Activated CD4-positive, alpha-beta T cell treated with anti-CD3 and anti-CD28 coated beads, Interleukin-2, amount 50 U/mL, for 1 hour (primary cell): Measurements from ENCODE around the gene ZMYND8.
"Not testable (repeated sequence)": the region's sequence is repeated elsewhere in the genome, so short reads cannot be mapped to it uniquely, and the experiment has no call there.

Experiments used
- DNase-seq: peaks from one replicate; pipeline ENCODE4 v3.0.0-alpha.2; 2020

Gene ZMYND8

GRCh38 chr20:47283411-47283810, 73.1 kb downstream of the ZMYND8 start:
- DNase-seq: no peak

DNA sequence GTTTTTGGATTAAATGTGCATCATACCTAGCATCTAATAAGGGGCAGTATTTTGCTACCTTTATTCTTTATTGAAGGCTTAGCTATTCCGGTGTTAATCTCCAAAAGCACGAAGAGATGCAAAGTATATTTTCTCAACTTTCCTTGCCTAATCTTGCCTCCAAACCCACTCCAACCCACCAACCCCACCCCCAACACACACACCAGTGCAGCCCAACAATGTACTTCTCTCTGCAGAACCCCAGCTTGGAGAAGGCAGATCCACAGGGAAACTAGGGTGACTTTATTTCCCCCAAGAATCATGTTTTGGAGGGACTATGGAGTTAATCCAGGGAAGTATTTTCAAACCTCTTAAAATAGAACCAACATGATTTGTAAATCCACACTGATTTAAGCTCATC, 73.6 kb downstream of the ZMYND8 start:
- no peak for DNase-seq

GRCh38 chr20:47281376-47281775, 75.1 kb downstream of the ZMYND8 start:
- DNase-seq: no peak

- no peak for DNase-seq
Measured at GRCh38 chr20:47280668-47281067, 75.8 kb downstream of the ZMYND8 start.

GRCh38 chr20:47280228-47280627, 76.3 kb downstream of the ZMYND8 start:
- no peak for DNase-seq

GRCh38 chr20:47278907-47279348, 77.6 kb downstream of the ZMYND8 start:
- DNase-seq: no peak

DNA sequence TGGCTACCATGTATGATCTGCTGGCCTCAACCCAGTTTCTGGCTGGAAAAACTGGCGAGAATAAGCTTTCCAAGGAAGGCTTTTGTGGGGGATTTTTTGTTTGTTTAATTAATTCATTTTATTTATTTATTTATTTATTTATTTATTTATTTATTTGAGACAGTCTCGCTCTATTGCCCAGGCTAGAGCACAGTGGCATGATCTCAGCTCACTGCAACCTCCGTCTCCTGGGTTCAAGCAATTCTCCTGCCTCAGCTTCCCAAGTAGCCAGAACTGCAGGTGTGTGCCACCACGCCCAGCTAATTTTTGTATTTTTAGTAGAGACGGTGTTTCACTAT, 79.0 kb downstream of the ZMYND8 start:
- DNase-seq: not testable (repeated sequence)

GRCh38 chr20:47276851-47277534, 79.5 kb downstream of the ZMYND8 start:
- no peak for DNase-seq

DNA sequence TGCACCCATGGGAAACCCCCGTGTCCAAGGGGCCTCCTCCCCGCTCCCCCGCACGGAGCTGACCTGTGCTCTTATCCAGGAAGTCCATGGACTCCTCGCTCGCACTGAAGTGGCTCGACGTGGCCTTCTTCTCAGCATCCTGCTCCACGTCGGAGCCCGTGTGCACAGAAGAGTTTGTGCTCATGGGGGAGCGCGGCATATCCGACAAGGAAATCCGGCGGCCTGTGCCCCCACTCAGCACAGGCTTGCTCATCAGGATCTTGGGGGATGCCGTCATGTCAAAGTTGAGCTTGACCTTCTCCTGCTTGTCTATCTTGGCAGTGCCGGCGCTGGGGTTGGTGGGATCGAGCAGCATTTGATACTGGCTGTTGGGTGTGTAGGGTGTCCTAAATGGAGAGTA, 80.2 kb downstream of the ZMYND8 start:
- DNase-seq: no peak

DNA sequence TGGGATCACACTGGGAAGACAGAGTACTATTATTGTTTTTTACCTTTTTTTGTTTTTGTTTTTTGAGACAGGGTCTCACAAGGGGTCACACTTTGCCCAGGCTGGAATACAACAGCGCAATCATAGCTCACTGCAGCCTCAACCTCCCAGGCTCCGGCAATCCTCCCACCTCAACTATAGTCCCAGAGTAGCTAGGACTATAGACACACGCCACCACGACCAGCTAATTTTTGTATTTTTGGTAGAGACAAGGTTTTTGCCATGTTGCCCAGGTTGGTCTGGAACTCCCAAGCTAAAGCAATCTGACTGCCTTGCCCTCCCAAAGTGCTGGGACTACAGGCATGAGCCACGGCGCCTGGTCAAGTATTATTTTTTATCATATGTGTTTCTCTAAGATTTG, 81.0 kb downstream of the ZMYND8 start:
- DNase-seq: no peak

DNA sequence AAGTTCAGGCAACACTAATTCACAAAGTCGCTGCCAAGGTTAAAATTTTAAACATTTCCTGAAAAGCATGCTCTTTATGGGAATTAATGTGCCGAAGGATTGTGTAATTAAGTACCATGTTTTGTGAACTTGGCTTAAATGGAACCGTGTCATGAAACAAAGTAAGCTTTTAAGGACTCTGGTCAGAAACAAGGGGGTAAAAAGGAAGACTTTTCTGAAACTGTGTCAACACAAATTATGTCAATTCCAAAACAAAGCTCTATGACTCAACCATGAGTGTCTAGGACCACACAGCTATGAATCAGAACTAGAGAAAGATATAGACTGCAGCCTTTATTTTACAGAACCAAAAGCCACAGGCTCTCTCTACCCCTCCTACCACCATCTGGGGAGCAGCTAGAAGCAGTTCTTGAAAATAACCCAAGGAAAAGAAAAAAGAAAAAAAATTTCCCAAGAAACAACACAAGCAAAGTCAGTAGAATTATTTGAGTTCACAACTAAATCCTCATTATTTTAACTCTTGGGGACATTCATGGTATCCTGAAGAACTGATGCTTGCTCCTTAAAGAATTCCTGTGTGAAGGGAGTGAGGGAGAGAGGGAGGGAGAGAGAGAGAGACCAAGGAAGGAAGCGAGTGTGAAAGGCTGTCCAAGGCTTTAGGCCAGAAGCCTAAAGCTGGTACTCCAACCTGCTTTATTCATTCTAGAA, 81.9 kb downstream of the ZMYND8 start:
- DNase-seq: no peak

DNA sequence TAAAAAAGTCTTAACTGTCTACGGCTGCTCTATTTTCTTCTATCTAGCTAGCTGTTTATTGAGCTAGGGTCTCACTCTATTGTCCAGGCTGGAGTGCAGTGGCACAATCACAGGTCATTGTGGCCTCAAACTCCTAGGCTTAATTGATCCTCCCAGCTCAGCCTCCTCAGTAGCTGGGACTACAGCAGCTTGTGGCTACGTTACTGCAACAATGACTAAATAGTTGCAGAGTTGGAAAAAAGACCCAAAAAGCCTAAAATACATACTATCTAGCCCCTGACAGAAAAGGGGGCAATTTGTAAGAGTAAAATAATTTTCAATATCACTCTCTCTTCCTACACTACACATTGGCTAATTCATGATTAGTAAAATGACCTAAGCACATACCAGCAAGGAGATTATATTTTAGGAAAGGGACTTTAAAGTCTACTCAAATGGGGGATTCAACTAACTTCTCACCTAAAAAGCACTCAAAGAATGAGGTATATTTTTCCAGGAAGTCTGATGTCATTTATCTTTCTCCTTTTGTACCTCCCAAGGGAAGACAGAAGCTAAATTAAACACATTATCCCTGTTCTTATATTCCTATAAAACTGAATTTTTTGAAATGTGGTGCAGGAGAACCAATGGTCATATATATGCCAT, 82.8 kb downstream of the ZMYND8 start:
- DNase-seq: no peak

DNA sequence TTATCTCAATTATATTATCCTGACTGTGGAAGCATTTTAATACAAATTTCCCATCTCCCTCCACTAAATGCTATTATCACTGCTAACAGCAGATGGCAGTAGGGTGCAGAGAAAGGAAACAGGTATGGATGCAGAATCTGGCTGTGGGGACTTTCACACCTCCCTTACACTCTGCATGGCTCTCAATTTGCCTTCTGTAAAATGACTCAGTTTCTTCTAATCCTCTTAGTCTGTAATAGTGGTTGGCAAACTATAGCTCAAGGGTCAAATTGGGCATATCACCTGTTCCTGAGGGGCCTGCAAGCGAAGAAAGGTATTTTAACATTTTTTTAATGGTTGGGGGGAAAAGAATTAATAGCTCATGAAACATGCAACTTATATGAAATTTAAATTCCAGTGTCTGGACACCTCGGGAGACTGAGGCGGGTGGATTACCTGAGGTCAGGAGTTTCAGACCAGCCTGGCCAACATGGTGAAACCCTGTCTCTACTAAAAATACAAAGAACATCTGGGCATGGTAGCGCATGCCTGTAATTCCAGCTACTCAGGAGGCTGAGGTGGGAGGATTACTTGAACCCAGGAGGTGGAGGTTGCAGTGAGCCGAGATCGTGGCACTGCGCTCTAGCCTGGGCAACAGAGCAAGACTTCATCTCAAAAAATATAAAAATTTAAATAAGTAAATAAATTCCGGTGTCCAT, 83.5 kb downstream of the ZMYND8 start:
- peak; percentile 27 for DNase-seq

DNA sequence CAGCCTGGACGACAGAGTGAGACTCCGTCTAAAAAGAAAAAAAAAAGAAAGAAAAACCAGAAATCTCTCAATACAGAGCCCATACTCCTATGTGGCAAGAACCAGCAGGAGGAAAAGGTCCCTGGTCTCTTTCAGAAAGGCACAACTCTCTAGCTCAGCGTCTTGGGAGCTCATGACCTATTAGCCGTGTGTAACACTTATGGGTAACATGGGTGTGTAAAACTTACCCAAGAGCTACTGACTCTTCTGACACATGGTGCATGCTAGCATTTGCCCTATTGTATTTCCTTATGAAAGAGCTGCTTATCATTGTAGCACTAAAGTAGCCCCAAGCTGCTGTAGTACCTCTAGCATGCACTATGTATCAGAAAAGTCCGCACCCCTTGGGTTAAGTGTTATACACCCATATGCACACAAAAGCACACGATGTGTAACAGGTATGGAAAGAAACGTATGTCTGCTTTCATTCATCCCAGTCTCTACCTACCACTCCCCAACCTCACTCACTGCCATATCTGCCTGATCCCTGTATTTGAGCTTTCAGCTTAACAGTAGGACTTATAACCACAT, 85.4 kb downstream of the ZMYND8 start:
- no peak for DNase-seq

DNA sequence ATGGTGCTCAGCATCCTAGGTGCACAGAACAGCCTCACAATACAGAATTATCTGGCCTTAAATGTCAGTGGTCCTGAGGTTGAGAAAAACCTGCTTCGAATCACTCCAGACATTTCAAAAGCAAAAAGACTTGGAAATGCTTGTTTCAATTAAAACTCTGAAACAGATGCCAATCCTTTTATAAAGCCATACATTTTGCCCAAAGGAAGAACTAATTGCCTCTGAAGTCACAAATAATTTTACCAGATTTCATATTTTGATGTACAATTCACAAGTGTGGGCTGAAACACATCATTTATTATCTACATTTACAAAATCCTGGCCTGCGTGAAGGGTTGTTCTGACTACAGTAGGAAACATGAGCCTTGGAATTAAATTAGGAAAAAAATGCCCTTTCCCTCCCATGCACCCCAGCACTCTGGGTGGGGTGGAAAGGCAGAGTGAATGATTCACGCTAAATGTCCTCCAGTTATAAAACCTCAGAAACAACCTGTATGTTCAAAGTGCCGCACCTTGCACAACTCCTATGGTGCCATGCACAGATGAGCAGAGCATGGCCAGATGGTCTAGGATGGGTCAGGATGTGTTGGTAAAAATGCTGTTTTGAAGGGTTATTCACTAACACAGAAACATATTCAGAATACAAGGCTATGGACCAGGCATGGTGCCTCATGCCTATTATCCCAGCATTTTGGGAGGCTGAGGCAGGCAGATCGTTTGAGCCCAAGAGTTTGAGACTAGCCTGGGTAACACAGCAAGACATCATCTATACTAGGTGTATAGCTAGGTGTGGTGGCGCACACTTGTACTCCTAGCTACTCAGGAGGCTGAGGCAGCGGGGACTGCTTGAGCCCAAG, 87.0 kb downstream of the ZMYND8 start:
- DNase-seq: no peak

DNA sequence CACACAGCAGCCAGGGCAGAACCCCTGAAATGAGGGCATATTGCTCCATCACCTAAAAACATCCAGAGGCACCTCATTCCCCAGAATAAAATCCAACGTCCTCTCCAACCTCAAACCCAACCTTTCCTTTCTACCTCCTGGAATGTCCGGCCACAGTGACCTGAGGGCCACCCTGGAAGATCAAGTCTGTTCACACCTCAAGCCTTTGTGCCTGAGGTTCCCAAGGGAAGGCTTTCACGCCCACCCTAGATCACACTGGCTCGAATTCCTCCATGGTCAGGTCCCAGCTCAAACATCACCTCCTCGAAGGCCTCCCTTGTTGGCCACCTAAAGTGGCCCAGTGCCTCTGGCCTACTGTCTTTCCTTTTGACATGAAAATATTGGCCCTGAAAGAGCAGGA, 88.9 kb downstream of the ZMYND8 start:
- no peak for DNase-seq

DNA sequence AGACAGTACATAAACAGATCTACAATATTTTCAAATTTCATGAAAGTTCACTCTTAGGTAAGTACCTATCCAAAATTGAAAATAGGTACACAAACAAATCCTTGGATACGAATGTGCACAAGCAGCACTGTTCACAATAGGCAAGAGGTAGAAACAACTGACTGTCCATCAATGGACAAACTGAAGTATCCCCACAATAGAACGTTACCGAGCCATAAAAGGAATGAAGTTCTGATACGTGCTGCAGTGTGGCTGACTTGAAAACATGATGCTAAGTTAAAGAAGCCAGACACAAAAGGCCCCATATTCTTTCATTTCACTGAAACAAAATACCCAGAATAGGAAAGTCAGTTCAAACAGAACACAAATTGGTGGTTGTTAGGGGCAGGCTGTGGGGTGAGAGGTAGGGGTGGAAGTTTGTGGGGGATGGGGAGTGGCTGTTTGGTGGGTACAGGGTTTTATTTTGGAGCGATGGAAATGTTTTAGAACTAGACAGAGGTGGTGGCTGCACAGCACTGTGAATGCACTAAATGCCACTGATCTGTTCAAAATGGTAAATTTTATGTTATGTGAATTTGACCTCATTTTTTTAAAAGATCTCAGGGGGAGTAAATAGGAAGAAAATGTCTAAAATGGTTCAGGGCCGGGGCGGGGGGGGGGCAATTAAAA, 89.5 kb downstream of the ZMYND8 start:
- DNase-seq: no peak

DNA sequence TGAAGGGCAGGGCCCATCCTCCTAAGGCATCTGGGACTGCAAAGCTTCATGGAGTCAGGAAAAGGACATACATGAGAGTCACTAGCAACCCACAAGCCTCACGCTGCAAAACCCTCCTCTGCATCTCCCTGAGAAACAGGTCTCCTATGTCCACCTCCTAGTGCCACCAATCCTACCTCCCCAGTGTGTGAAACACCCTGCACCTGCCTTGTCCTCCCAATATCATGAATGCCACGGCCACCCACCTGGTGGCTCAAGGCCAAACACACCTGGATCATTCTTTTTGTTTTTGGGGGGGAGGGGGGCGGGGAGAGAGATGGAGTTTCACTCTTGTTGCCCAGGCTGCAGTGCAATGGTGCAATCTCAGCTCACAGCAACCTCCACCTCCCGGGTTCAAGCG, 90.5 kb downstream of the ZMYND8 start:
- no peak for DNase-seq

GRCh38 chr20:47265214-47265613, 91.3 kb downstream of the ZMYND8 start:
- no peak for DNase-seq

GRCh38 chr20:47264137-47264769, 92.2 kb downstream of the ZMYND8 start:
- DNase-seq: not testable (repeated sequence)

- no peak for DNase-seq
Measured at GRCh38 chr20:47263465-47264084, 92.9 kb downstream of the ZMYND8 start.
